Gastroesophageal sphincter (tissue), 3 donors: ENCODE results near the gene PHF21B.

Experiments
- CTCF ChIP-seq, 4 experiments: fragments of 200-600 bp in 2 of 4; fragments of 450-650 bp in 2 of 4; sonication (generic) in 1 of 4; IDR thresholded peaks; one replicate each; pipeline ENCODE4 v1.5.1; 2017 to 2019; ENCODE audit warnings: antibody characterized with exemption in 4 of 4, mild to moderate bottlenecking in 2 of 4, moderate library complexity in 2 of 4
- EP300 ChIP-seq: sonication (generic); formaldehyde crosslinking; IDR thresholded peaks from one replicate; pipeline ENCODE4 v1.6.1; 2017; ENCODE audit warnings: antibody characterized with exemption, mild to moderate bottlenecking
- POLR2A ChIP-seq, 2 donors: fragments of 450-650 bp; IDR thresholded peaks; one replicate each; pipeline ENCODE4 v1.6.1; 2017; ENCODE audit warnings: antibody characterized with exemption in 2 of 2, mild to moderate bottlenecking in 2 of 2, moderate library complexity in 1 of 2
- POLR2AphosphoS5 ChIP-seq: sonication (generic); formaldehyde crosslinking; IDR thresholded peaks from one replicate; pipeline ENCODE4 v1.6.1; 2017; ENCODE audit warnings: antibody characterized with exemption

DNA sequence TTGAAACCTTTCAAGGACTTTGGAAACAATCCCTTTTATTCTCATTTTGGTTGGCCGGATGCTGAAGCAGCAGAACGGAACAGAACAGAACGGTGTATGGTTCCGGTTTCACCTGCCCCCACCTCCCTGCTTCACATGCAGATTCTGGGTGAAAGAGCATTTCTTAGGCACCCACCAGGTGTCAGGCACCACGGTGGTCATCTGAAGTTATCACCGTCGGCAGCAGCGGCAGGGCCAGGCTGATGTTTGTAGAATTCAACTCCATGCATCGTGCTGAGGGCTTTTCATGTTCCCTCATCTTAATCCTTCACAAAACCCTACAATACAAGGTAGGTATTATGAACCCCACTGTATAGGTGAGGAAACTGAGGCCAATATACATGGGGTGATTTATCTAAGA, 13.6 kb upstream of the PHF21B start:
- TF ChIP-seq CTCF (IDR thresholded peaks at IDR 0.05), result no peak
- TF ChIP-seq POLR2A (IDR thresholded peaks at IDR 0.05), result no peak
- TF ChIP-seq POLR2AphosphoS5, result no peak
- TF ChIP-seq EP300, result no peak
